Measurements from ENCODE around the gene CCN5.
"Not testable (repeated sequence)": the region's sequence is repeated elsewhere in the genome, so short reads cannot be mapped to it uniquely, and the experiment has no call there.

Gene CCN5

GRCh38 chr20:44714701-44715498, at the start of gene CCN5:
TSS of gene CCN5 (plus strand) at chr20:44715369. CDS start at chr20:44715391, 22 bp downstream.
- H3K9ac ChIP-seq (ENCODE audit: low read length): no peak within 1 kb of the TSS
- peaks cover 3% of the 10 kb centered on the region for H3K27me3 ChIP-seq (ENCODE audit: control insufficient read depth, insufficient read depth, low read length)
- no peaks in the 10 kb centered on the region for H3K9me3 ChIP-seq (ENCODE audit: control insufficient read depth, low read length)
- H3K4me1 ChIP-seq (ENCODE audit: control insufficient read depth, insufficient read depth, low read length): peaks cover 25% of the 10 kb centered on the region
- H3K4me3 ChIP-seq (ENCODE audit: low read length): no peak within 1 kb of the TSS
- H3K36me3 ChIP-seq (ENCODE audit: control insufficient read depth, insufficient read depth, low read length): no peaks in the 10 kb centered on the region

GRCh38 chr20:44666066-44666465, 49.1 kb upstream of the CCN5 start:
- Histone ChIP-seq H3K27me3 (ENCODE audit: control insufficient read depth, insufficient read depth, low read length) (no peaks in the 10 kb centered on the region), H3K9ac (ENCODE audit: low read length) (no peak overlapping the region), H3K4me1 (ENCODE audit: control insufficient read depth, insufficient read depth, low read length) (no peaks in the 10 kb centered on the region), H3K4me3 (ENCODE audit: low read length) (no peak overlapping the region), H3K36me3 (ENCODE audit: control insufficient read depth, insufficient read depth, low read length) (no peaks in the 10 kb centered on the region), H3K9me3 (ENCODE audit: control insufficient read depth, low read length) (no peaks in the 10 kb centered on the region)

GRCh38 chr20:44670851-44671250, 44.3 kb upstream of the CCN5 start:
- not testable (repeated sequence) for H3K9me3 ChIP-seq (ENCODE audit: control insufficient read depth, low read length); H3K27me3 ChIP-seq (ENCODE audit: control insufficient read depth, insufficient read depth, low read length); H3K4me1 ChIP-seq (ENCODE audit: control insufficient read depth, insufficient read depth, low read length); H3K9ac ChIP-seq (ENCODE audit: low read length); H3K36me3 ChIP-seq (ENCODE audit: control insufficient read depth, insufficient read depth, low read length); H3K4me3 ChIP-seq (ENCODE audit: low read length)

GRCh38 chr20:44671541-44671940, 43.6 kb upstream of the CCN5 start:
- H3K4me1 ChIP-seq (ENCODE audit: control insufficient read depth, insufficient read depth, low read length); H3K9me3 ChIP-seq (ENCODE audit: control insufficient read depth, low read length); H3K27me3 ChIP-seq (ENCODE audit: control insufficient read depth, insufficient read depth, low read length); H3K4me3 ChIP-seq (ENCODE audit: low read length); H3K36me3 ChIP-seq (ENCODE audit: control insufficient read depth, insufficient read depth, low read length); H3K9ac ChIP-seq (ENCODE audit: low read length): not testable (repeated sequence)

GRCh38 chr20:44672318-44672902, 42.8 kb upstream of the CCN5 start:
- not testable (repeated sequence) for H3K9me3 ChIP-seq (ENCODE audit: control insufficient read depth, low read length); H3K4me3 ChIP-seq (ENCODE audit: low read length); H3K9ac ChIP-seq (ENCODE audit: low read length); H3K4me1 ChIP-seq (ENCODE audit: control insufficient read depth, insufficient read depth, low read length); H3K36me3 ChIP-seq (ENCODE audit: control insufficient read depth, insufficient read depth, low read length); H3K27me3 ChIP-seq (ENCODE audit: control insufficient read depth, insufficient read depth, low read length)

GRCh38 chr20:44678242-44678641, 36.9 kb upstream of the CCN5 start:
- Histone ChIP-seq H3K36me3 (ENCODE audit: control insufficient read depth, insufficient read depth, low read length) (no peaks in the 10 kb centered on the region), H3K9ac (ENCODE audit: low read length) (no peak overlapping the region), H3K9me3 (ENCODE audit: control insufficient read depth, low read length) (no peaks in the 10 kb centered on the region), H3K4me3 (ENCODE audit: low read length) (no peak overlapping the region), H3K27me3 (ENCODE audit: control insufficient read depth, insufficient read depth, low read length) (no peaks in the 10 kb centered on the region), H3K4me1 (ENCODE audit: control insufficient read depth, insufficient read depth, low read length) (no peaks in the 10 kb centered on the region)

GRCh38 chr20:44678990-44679611, 36.1 kb upstream of the CCN5 start:
- Histone ChIP-seq H3K4me3 (ENCODE audit: low read length) (no peak overlapping the region), H3K36me3 (ENCODE audit: control insufficient read depth, insufficient read depth, low read length) (no peaks in the 10 kb centered on the region), H3K4me1 (ENCODE audit: control insufficient read depth, insufficient read depth, low read length) (no peaks in the 10 kb centered on the region), H3K9ac (ENCODE audit: low read length) (no peak overlapping the region), H3K27me3 (ENCODE audit: control insufficient read depth, insufficient read depth, low read length) (no peaks in the 10 kb centered on the region), H3K9me3 (ENCODE audit: control insufficient read depth, low read length) (no peaks in the 10 kb centered on the region)

- Histone ChIP-seq H3K36me3 (ENCODE audit: control insufficient read depth, insufficient read depth, low read length) (no peaks in the 10 kb centered on the region), H3K4me3 (ENCODE audit: low read length) (no peak overlapping the region), H3K9ac (ENCODE audit: low read length) (no peak overlapping the region), H3K27me3 (ENCODE audit: control insufficient read depth, insufficient read depth, low read length) (no peaks in the 10 kb centered on the region), H3K9me3 (ENCODE audit: control insufficient read depth, low read length) (no peaks in the 10 kb centered on the region), H3K4me1 (ENCODE audit: control insufficient read depth, insufficient read depth, low read length) (peaks cover 7% of the 10 kb centered on the region)
Observed at GRCh38 chr20:44681796-44682566, 33.2 kb upstream of the CCN5 start.

GRCh38 chr20:44683263-44684046, 31.7 kb upstream of the CCN5 start:
- Histone ChIP-seq H3K4me3 (ENCODE audit: low read length) (no peak overlapping the region), H3K36me3 (ENCODE audit: control insufficient read depth, insufficient read depth, low read length) (no peaks in the 10 kb centered on the region), H3K4me1 (ENCODE audit: control insufficient read depth, insufficient read depth, low read length) (peaks cover 7% of the 10 kb centered on the region), H3K9me3 (ENCODE audit: control insufficient read depth, low read length) (no peaks in the 10 kb centered on the region), H3K9ac (ENCODE audit: low read length) (no peak overlapping the region), H3K27me3 (ENCODE audit: control insufficient read depth, insufficient read depth, low read length) (no peaks in the 10 kb centered on the region)

GRCh38 chr20:44684047-44684967, 30.9 kb upstream of the CCN5 start:
- Histone ChIP-seq H3K9me3 (ENCODE audit: control insufficient read depth, low read length) (no peaks in the 10 kb centered on the region), H3K36me3 (ENCODE audit: control insufficient read depth, insufficient read depth, low read length) (no peaks in the 10 kb centered on the region), H3K27me3 (ENCODE audit: control insufficient read depth, insufficient read depth, low read length) (no peaks in the 10 kb centered on the region), H3K4me3 (ENCODE audit: low read length) (no peak overlapping the region), H3K9ac (ENCODE audit: low read length) (no peak overlapping the region), H3K4me1 (ENCODE audit: control insufficient read depth, insufficient read depth, low read length) (peaks cover 7% of the 10 kb centered on the region)

GRCh38 chr20:44686934-44687333, 28.2 kb upstream of the CCN5 start:
- Histone ChIP-seq H3K4me3 (ENCODE audit: low read length) (no peak overlapping the region), H3K9ac (ENCODE audit: low read length) (no peak overlapping the region), H3K9me3 (ENCODE audit: control insufficient read depth, low read length) (no peaks in the 10 kb centered on the region), H3K27me3 (ENCODE audit: control insufficient read depth, insufficient read depth, low read length) (no peaks in the 10 kb centered on the region), H3K36me3 (ENCODE audit: control insufficient read depth, insufficient read depth, low read length) (no peaks in the 10 kb centered on the region), H3K4me1 (ENCODE audit: control insufficient read depth, insufficient read depth, low read length) (peaks cover 7% of the 10 kb centered on the region)
